LHCN-M2 (cell line): ENCODE results near the gene POLR1A. TPM values are rescaled to one million over a fixed set of nuclear protein-coding genes. Genes with fewer than 3 reads are reported as not detected.

ENCODE experiments used
- DNase-seq: peaks from one replicate; pipeline ENCODE4 v3.0.0-alpha.2; 2012; ENCODE audit warnings: low read depth
- polyA plus RNA-seq: library from polyadenylated mRNA; unstranded; fragments of >200 nt; gene quantifications from one replicate; pipeline ENCODE4 v1.2.1, GENCODE V29; 2012; ENCODE audit warnings: missing spikeins
- total RNA-seq: library from RNA; depleted of rRNA; stranded (reverse); fragments of >200 nt; gene quantifications from 2 replicates; pipeline ENCODE4 v1.2.3, GENCODE V29; 2014; rRNA removed

Gene POLR1A
- total RNA-seq = 26.7 and 31.4 TPM in 2 replicates
- 19.8 TPM for polyA plus RNA-seq

GRCh38 chr2:86105252-86105968 lies at the start of gene POLR1A:
Gene POLR1A, minus strand, starts transcription at chr2:86105886. Its CDS starts 110 bp downstream, at chr2:86105776.
- DNase-seq = peak; percentile 89

GRCh38 chr2:86150502-86150901 lies 44.8 kb upstream of the POLR1A start:
- no peak for DNase-seq

- no peak for DNase-seq
Observed at GRCh38 chr2:86147793-86148192, 42.1 kb upstream of the POLR1A start.

- DNase-seq = no peak
Observed at GRCh38 chr2:86143926-86144685, 38.4 kb upstream of the POLR1A start.

GRCh38 chr2:86143307-86143706 lies 37.6 kb upstream of the POLR1A start:
- DNase-seq = no peak

- no peak for DNase-seq
Observed at GRCh38 chr2:86142436-86143257, 37.0 kb upstream of the POLR1A start.

- no peak for DNase-seq
Observed at GRCh38 chr2:86140969-86141392, 35.3 kb upstream of the POLR1A start.

GRCh38 chr2:86139981-86140380 lies 34.3 kb upstream of the POLR1A start:
- no peak for DNase-seq

- DNase-seq = no peak
Observed at GRCh38 chr2:86138736-86139625, 33.3 kb upstream of the POLR1A start.

GRCh38 chr2:86136141-86136540 lies 30.5 kb upstream of the POLR1A start:
- DNase-seq = no peak

- DNase-seq = no peak
Observed at GRCh38 chr2:86135653-86136052, 30.0 kb upstream of the POLR1A start.

GRCh38 chr2:86134709-86135108 lies 29.0 kb upstream of the POLR1A start:
- DNase-seq = no peak

- DNase-seq = no peak
Observed at GRCh38 chr2:86124683-86125082, 19.0 kb upstream of the POLR1A start.

GRCh38 chr2:86123328-86123925 lies 17.7 kb upstream of the POLR1A start:
- DNase-seq = no peak

GRCh38 chr2:86118130-86118529 lies 12.4 kb upstream of the POLR1A start:
- no peak for DNase-seq

- no peak for DNase-seq
Observed at GRCh38 chr2:86107031-86107430, 1.3 kb upstream of the POLR1A start.

GRCh38 chr2:86105969-86106945 lies 571 bp upstream of the POLR1A start, which contains the start of gene PTCD3:
Gene PTCD3, plus strand, starts transcription at chr2:86106235. Its CDS starts 13 bp downstream, at chr2:86106248.
- peak; percentile 93 for DNase-seq

- DNase-seq = no peak
Observed at GRCh38 chr2:86102157-86102556, 3.5 kb downstream of the POLR1A start.

- no peak for DNase-seq
Observed at GRCh38 chr2:86097913-86098312, 7.8 kb downstream of the POLR1A start.
